Adrenal gland (tissue), 12 donors: ENCODE data around the gene HLA-DQB2. TPM values are rescaled to one million over a fixed set of nuclear protein-coding genes. Genes with fewer than 3 reads are reported as not detected.

Experiments used
- DNase-seq, 7 donors: peaks; one replicate each; pipeline ENCODE4 v3.0.0-alpha.2; 2019 to 2020
- H3K27ac ChIP-seq, 5 donors: fragments of 200-600 bp; sonication (generic) in 4 of 5; 1 replicate in 3 of 5; 2 replicates in 2 of 5; pipeline versions ENCODE4 v1.5.1 to v1.8.0; 2016 to 2020; ENCODE audit warnings: mild to moderate bottlenecking in 1 of 5
- H3K27me3 ChIP-seq: fragments of 200-600 bp; 2 replicates; pipeline ENCODE4 v1.8.0; 2021
- H3K36me3 ChIP-seq, 2 donors: fragments of 200-600 bp; replicated peaks in 1 of 2; 1 replicate in 1 of 2; 2 replicates in 1 of 2; pipeline versions ENCODE4 v1.5.1 to v1.8.0; 2018 to 2022
- H3K4me1 ChIP-seq, 2 donors: fragments of 200-600 bp; replicated peaks in 1 of 2; 1 replicate in 1 of 2; 2 replicates in 1 of 2; pipeline versions ENCODE4 v1.5.1 to v1.8.0; 2018 to 2021
- H3K4me3 ChIP-seq, 4 donors: fragments of 200-600 bp; sonication (generic) in 3 of 4; one replicate each; pipeline ENCODE4 v1.5.1; 2016 to 2018
- H3K9me3 ChIP-seq, 3 donors: fragments of 200-600 bp; sonication (generic) in 1 of 3; replicated peaks in 1 of 3; 1 replicate in 2 of 3; 2 replicates in 1 of 3; pipeline versions ENCODE4 v1.5.1 to v1.8.0; 2016 to 2021
- CTCF ChIP-seq, 6 experiments: fragments of 450-650 bp in 4 of 6; fragments of 200-600 bp in 2 of 6; sonication (generic) in 1 of 6; IDR thresholded peaks; 1 replicate in 5 of 6; 2 replicates in 1 of 6; pipeline versions ENCODE4 v1.5.1 to v1.8.0; 2016 to 2021; ENCODE audit warnings: antibody characterized with exemption in 6 of 6, mild to moderate bottlenecking in 2 of 6, moderate library complexity in 1 of 6
- POLR2A ChIP-seq, 2 donors: fragments of 450-650 bp; IDR thresholded peaks; one replicate each; pipeline ENCODE4 v1.6.1; 2017; ENCODE audit warnings: antibody characterized with exemption in 2 of 2, mild to moderate bottlenecking in 2 of 2, moderate library complexity in 1 of 2
- WGBS, 4 donors: extraction: QIAGEN DNeasy Blood & Tissue Kit in 2 of 4; methylation state at CpG; one replicate each; pipeline versions ENCODE4 v1.1.5 to v1.1.7; 2013 to 2017; 5-methylcytosine and 5-hydroxymethylcytosine counted together
- intact Hi-C, 2 donors: fragments of 100-400 bp; cut with DNase I; formaldehyde crosslinking; loops; one replicate each; pipeline versions ENCODE4 v1.14.1 to v1.15.0; 2022 to 2023
- polyA plus RNA-seq, 3 donors: library from polyadenylated mRNA; stranded (reverse); fragments of 200-250 nt in 2 of 3; fragments of 350-450 nt in 1 of 3; fragmentation: Illumina TruSeq in 1 of 3; extraction: RNeasy Lipid Tissue Mini Kit (QIAGEN cat#74804) in 1 of 3; gene quantifications; one replicate each; pipeline ENCODE4 v1.2.3, GENCODE V29; 2013 to 2014
- total RNA-seq, 9 donors: library from RNA; depleted of rRNA in 4 of 9; stranded (reverse); fragments of >200 nt in 4 of 9; fragments of 120-200 nt in 1 of 9; fragmentation: NEBNext Ultra II Directional in 1 of 9; extraction: Animal tissue kit (Norgen Biotek cat#: 25700) in 1 of 9; gene quantifications; one replicate each; pipeline versions ENCODE4 v1.1.0 to v1.2.4, GENCODE V29; 2013 to 2023
- donor health status: healthy with polysubstance abuse.
- donor health status: Bipolar disorder and iron deficiency.
- donor health status: DM: yes; HTN: yes; CAD: no.
- donor health status: DM: no; HTN: no; CAD: no.
- donor health status: DM: no; HTN: no; CAD: no.
- donor health status: DM: yes; HTN: yes; CAD: no.

HLA-DQB2 gene
- total and polyA plus RNA-seq, 12 donors, result 0.17 to 19.1 (median 2.6) TPM; not detected in 3

- Histone ChIP-seq H3K36me3 (no peaks in the 10 kb centered on the region), H3K4me3 (no peak overlapping the region), H3K4me1 (no peaks in the 10 kb centered on the region), H3K9me3 (no peaks in the 10 kb centered on the region), H3K27me3 (peaks cover 42% of the 10 kb centered on the region), H3K27ac (no peak overlapping the region)
- DNase-seq, result no peak
- TF ChIP-seq CTCF (IDR thresholded peaks at IDR 0.05) (no peak), POLR2A (IDR thresholded peaks at IDR 0.05) (no peak)
- 66 to 86% (median 73%) methylated on average over 3 of the region's 3 CpGs for WGBS, 4 donors
- intact Hi-C loops, result loop anchor here (5.0 to 10.0 kb wide), 4 partner anchors 92 to 555 kb away; no protein-coding TSS in a partner anchor
Observed at GRCh38 chr6:32799740-32800139, 36.4 kb upstream of the HLA-DQB2 start.

DNA sequence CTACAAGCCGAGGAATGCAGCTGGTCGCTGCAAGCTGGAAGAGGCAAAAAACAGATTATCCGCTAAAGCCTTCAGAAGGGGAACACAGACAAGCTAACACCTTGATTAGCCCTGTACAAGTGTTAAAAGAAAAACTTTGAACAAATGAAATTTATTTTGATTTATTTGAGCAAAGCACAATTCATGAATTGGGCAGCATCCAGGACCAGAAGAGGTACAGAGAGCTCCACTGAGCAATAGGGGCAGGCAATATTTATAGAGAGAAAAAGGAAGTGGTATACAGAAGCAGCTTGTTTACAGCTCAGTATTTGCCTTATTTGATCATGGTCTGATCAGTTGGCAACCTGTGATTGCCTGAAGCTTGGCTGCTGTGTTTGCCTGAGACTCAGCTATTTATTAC, 35.8 kb upstream of the HLA-DQB2 start:
- Histone ChIP-seq H3K4me3 (no peak overlapping the region), H3K36me3 (no peaks in the 10 kb centered on the region), H3K9me3 (no peaks in the 10 kb centered on the region), H3K4me1 (no peaks in the 10 kb centered on the region), H3K27ac (no peak overlapping the region), H3K27me3 (peaks cover 36% of the 10 kb centered on the region)
- WGBS, 4 donors, result 92 to 97% (median 93%) methylated on average over 3 of the region's 3 CpGs
- TF ChIP-seq CTCF (IDR thresholded peaks at IDR 0.05), result no peak
- no peak for DNase-seq
- intact Hi-C loops, result loop anchor here (5.0 to 10.0 kb wide), 4 partner anchors 92 to 554 kb away; no protein-coding TSS in a partner anchor

- Histone ChIP-seq H3K9me3 (no peaks in the 10 kb centered on the region), H3K27me3 (peaks cover 32% of the 10 kb centered on the region), H3K4me3 (peak overlapping the region in 1 of 4 donors; percentile 12), H3K36me3 (no peaks in the 10 kb centered on the region), H3K27ac (no peak overlapping the region), H3K4me1 (no peaks in the 10 kb centered on the region)
- WGBS, 4 donors, result 7 to 11% (median 8%) methylated on average over 28 to 30 of the region's 30 CpGs
- TF ChIP-seq CTCF (IDR thresholded peaks at IDR 0.05), result peak; percentile 85 to 91 (median 88)
- no peak for TF ChIP-seq POLR2A (IDR thresholded peaks at IDR 0.05)
- intact Hi-C loops, result loop anchor here (5.0 to 10.0 kb wide), 4 partner anchors 90 to 552 kb away; no protein-coding TSS in a partner anchor
- DNase-seq, result peak; percentile 48 to 91 (median 76)
Observed at GRCh38 chr6:32796848-32797776, 33.8 kb upstream of the HLA-DQB2 start.

DNA sequence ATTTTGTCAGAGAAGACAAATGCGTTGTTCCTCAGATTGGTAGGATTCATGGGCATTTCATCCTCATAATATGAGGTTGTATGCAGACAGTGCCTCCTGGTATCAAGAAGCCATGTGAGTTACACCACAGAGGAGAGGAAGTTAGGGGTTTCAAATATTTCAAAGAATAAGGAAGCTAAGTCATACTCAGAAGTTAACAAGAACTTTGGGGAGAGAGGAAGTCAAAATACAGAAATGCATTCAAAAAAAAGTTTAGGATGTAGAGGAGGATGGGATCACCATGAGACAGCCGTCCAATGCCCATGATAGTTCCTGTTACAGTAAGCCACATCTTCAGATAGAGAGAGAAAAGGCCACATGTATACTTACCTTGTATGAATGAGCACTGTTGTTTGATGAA, 31.2 kb upstream of the HLA-DQB2 start:
- Histone ChIP-seq H3K4me1 (no peaks in the 10 kb centered on the region), H3K36me3 (no peaks in the 10 kb centered on the region), H3K4me3 (no peak overlapping the region), H3K9me3 (no peaks in the 10 kb centered on the region), H3K27ac (no peak overlapping the region), H3K27me3 (peaks cover 31% of the 10 kb centered on the region)
- intact Hi-C loops, result loop anchor here in 1 of 2 donors (5.0 to 10.0 kb wide), 2 partner anchors 367 to 550 kb away; no protein-coding TSS in a partner anchor
- peak in 1 of 7 donors; percentile 10 for DNase-seq
- 22 to 73% (median 61%) methylated on average over 2 of the region's 2 CpGs for WGBS, 4 donors
- no peak for TF ChIP-seq CTCF (IDR thresholded peaks at IDR 0.05)
- no peak for TF ChIP-seq POLR2A (IDR thresholded peaks at IDR 0.05)
